HG02938 (cell line): ENCODE results near the gene IP6K3.

Experiments
- ATAC-seq: cut with Tn5 transposase; IDR thresholded peaks from one replicate; pipeline ENCODE4 v1.9.1; 2021; ENCODE audit warnings: mild to moderate bottlenecking, moderate library complexity; ENCODE audit not compliant: unreplicated experiment

IP6K3 gene

DNA sequence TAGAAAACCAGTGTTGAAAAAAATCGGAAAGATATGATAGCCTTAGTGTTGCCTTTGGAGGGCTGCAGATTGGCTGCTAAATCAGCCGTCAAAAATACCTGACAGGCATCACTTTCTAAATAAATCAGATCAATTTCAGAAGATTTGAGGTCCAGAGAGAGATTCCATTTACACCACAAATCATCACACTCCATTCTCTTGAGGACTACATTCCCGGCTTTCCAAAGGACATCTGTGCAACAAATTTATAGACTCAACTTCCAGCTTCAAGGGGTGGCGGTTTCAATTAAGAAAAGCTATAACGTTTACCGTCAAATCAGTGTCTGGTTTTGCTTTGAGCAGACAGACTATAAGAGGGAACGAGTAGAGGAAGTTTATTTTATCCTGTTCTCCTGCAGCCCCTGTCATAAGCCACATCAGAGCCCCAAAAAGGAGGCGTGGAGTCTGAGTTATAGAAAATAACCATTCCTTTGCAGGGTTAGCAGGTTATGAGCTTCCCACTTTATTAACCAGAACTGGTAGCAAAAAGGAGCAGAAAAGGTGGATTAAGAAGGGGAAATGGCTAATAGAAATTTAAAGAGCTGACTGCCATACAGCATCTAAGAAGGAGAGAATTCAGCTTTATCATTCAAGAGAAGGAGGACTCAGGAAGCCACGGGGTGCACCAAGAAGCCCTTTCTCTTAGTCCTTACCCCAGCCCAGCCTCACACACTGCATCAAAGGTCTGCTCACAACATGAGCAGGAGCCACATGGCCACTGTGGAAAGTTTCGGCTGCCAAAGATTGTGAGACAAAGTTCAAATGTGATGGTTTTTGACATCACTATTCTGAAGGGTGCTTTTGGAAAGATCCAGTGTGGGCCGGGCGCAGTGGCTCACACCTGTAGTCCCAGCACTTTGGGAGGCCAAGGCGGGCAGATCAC, 22.3 kb downstream of the IP6K3 start:
- no peak for ATAC-seq

DNA sequence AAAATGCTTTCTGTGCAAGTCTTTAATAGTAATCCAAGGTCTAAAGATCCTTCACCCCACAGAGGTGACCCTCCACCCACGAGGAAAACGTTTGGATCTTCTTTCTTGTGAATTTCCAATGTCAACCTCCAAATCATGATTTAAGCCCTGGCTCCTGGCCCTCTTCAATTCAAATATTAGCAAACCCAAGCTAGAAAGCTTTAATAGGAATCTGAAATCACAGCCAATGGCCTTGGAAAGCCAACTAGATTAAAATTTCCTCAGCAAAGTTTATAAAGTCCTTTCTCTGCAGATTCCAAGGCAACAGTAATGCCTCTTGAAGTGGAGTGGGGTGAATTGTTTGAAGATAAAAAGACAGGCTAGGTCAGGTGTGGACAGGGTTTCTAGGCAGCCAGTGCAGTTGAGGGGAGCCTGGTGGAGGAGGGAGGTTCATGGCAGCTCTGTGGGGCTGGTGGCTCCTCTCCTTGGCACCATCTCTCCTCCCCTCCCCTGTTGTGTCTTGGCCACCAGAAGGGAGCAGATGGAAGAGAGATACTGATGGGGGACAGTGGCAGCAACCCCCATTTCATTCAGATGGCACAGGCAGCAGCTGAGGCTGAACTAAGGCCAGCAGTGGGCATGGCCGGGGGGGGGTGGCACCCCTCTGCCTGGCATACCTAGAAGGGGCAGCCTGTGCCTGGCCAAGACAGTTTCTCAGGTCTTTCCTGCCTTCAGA, 23.2 kb downstream of the IP6K3 start:
- no peak for ATAC-seq

DNA sequence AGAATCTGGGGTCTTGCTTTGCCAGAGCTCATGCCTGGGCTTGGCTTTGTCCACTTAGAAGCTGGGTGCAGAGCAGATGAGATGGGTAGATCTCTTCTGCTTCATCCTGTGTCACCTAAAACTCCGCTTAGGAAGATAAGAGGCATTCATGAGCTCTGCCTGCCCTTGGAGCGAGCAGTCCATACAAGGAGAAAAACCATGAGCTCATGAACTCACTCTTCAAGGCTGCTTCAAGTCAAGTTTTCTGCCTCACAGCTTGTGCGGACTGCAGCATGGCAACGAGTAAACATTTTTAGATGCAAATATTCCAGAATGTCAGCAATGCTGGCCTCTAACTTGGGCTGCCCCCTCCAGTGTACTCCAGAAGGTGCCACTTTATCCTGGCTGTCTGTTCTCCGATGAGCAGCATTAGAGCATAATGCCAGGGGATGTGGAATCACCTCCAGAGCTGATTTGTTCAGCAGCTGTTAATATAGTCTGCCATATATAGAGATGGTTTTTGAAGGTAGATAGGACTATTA, 24.5 kb downstream of the IP6K3 start:
- no peak for ATAC-seq

DNA sequence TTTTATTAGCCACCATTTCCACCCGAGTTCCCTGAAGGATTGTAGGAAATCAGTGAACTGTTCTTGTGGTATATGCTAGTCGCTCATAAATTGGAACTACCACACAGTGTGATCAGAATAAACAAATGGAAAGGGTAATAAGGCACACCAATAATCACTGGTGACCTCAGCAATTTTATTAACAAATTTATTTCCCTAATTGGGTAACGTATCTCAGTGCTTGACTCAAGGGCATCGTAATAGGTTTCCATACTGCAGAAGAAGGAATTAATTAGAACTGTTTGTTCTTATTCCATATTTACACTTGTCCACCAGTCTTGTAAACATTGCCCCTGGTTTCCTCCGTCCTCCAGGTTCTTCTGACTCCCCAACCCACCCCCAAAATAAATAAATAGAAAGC, 25.2 kb downstream of the IP6K3 start:
- no peak for ATAC-seq

DNA sequence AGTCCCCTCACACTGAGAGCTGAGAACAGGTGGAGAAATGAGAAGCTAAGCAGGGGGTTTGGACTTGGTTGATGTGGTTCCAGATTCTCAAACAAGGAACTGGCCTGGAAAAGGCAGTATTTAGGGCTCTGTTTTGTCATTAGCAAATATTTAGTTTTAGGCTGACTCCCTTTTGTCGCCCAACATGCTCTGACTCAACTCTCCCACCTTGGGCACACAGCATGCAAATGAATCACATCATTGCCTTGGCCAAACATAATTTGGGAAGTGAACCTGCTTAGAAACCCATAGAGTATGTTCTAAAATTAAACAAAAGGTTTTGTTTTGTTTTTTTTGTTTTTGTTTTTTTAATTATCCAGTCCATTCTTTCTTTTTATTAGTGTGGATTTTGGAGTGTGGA, 25.7 kb downstream of the IP6K3 start:
- no peak for ATAC-seq

DNA sequence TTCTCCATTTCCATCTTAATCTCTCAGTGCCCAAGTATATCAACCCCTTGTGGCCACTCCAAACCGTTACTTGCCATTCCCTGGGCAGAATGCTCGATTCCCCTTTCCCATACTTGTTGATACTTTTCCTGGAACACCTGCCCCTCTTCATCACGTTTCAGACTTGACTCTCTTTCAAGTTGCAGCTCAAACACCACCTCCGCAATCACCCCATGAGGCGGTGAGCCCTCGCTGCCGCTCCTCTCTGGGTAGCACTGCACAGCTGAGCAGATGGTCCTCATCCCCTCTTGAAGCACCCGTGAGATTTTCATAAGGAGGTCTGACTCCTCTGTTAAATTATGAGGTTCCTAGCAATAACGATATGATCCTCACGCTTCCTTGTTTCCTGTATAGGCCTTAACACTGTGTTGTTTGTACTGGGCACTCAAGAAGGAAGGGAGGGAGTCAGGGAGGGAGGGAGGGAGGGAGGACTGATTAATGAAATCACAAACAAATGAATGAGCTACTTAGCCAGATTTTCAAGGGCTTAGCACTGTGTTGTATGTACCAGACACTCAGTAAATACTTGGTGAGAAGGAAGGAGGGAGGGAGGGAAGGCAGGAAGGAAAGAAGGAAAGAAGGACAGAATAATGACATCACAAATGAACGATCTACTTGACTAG, 27.2 kb downstream of the IP6K3 start:
- no peak for ATAC-seq

DNA sequence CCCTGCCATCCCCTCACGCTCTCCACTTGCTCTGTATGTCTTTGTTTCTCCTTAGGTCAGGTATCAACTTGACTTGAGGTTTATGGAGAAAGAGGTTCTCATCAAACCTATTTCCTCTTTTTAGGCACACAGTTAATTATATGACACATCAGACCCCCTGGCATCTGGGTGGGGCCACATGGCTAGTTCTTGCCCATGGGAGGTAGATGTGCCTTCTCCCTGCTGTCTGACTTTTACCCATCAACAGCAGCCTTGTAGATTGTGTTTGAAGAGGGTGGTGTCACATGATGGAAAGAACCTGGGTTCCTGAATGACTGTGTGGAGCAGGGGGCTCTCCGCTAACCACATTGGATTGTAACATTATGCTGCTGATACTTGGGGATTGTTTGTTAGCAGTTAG, 28.0 kb downstream of the IP6K3 start:
- ATAC-seq, result no peak

DNA sequence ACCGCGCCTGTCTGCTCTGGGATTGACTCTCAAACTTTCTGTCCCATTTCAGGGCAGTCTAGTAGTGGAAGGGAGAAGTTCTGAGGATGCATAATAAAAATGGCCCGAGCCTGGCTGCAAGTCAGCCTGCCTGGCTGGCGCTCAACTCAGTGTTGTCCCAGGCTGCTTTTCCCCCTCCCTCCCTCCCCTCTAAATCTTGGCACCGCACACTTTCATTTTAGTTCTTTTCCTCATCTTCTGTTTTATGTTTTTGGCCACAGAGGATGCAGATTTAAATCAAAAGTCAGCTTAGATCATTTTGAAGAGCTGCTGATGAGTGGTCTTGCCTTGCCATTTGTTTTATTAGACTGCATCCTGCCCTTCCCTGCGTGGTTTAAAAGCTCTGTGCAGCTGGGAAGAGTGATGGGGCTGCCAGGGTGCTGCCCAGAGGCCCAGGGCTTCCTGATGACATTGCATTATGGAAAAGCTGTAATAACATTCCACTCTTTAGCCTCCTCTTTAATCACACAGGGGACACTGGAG, 28.7 kb downstream of the IP6K3 start:
- ATAC-seq, result no peak

DNA sequence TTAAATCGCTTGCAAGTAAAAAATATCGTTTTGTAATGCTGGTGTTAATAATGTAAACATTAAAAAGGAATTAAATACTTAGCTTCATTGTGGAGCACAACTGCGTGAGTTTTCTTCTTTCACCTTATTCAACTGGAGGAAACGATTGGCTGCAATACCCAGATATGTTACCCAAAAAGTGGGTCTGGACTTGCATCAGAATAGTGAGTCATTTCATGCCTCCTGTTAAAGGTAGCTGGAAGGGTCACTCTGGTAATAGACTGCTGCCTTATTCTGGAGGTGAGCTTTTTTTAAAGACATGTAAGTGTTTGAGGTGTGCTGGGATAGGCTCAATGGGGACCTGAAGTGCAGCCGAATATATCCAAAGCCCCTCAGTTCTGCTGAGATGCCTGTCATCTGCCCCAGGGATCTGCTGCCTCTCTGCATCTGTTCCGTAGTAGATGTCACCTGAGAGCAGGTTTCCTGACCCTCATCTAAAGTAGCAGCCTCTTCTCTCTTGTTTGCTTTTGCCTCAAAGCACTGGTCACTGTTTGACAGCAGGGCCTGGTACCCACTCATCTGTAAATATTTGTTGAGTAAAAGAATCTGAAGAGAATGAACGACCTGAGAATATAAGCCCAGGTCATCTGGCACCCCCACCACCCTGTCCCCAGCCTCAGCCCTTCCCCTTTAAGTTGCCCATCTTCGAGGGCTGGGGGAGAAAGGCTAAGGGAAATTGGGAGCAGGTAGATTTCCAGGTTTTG, 29.6 kb downstream of the IP6K3 start:
- ATAC-seq, result no peak

DNA sequence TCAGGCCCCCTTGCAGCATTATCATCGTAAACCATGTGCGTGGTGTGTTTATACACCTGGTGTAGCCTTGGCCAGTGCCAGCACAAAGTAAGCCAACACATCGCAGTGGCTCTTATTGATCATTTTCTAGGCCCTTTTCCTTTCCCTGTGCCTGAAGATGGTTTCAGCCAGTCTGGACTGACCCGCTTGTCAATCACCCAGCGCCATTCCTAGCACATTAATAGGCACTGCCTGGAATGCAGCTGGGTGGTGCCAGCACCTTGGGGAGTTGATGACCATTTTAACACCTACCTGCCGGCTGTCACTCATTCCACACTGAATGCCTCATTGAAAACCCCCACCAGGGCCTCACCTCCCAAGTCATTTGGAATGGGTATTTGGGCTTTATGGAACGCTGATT, 30.3 kb downstream of the IP6K3 start:
- no peak for ATAC-seq

DNA sequence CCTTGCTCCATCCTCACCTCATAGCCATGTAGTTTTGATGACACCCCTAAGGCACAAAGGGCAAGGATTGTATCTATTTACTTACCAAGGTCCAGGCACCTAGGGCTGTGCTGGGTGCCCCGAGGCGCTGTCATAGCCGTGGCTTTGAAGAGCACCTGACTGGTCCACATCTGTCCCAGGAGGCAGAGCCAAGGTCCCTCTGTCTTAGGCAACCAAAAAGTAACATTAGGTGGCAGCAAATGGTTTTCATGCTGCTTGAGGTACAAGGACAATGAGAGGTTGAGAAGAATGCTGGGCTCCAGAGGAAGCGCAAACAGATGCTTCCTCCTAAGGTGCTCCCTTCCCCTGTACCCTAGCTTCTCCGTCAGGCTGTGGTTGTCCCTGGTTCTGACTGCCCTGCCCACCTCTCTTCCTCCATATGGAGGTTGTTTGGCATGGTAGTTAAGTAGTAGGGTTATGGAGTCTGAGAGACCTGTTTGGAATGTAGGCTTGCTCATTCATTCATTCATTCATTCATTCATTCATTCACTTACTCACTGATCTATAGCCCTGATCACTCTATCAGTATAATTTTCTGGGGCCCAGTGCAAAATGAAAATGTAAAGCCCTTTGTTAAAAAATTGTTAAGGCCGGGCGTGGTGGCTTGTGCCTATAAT, 32.2 kb downstream of the IP6K3 start:
- no peak for ATAC-seq

DNA sequence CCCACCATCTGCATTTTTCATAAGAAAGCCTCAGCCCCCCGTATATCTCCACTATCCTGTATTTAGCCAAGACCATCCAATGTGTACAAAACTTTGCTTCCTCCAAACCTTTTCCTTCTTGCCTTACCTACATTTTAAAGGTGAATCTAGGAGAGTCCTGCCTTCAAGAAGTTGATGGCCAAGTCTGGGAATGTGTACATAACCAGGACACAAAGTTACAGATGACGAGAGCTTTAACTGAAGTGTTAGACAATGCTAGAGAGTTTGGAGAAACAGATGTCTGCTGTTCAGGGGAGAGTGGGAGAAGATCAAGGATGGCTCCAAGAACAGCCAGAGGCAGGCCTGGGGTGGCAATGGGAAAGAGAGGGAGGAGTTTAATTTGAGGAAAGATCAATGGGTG, 32.9 kb downstream of the IP6K3 start:
- no peak for ATAC-seq

DNA sequence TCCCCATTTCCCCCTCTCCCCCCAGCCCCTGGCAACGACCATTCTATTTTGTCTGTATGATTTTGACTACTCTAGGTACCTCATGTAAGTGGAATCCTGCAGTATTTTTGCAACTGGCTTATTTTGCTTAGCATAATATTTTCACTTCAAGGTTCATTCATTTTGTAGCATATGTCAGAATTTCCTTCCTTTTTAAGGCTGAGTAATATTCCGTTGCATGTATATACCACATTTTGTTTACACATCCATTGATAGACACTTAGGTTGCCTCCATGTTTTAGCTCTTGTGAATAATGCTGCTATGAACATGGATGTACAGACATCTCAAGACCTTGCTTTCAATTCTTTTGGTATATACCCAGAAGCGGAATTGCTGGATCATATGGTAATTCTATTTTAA, 33.8 kb downstream of the IP6K3 start:
- ATAC-seq, result no peak

DNA sequence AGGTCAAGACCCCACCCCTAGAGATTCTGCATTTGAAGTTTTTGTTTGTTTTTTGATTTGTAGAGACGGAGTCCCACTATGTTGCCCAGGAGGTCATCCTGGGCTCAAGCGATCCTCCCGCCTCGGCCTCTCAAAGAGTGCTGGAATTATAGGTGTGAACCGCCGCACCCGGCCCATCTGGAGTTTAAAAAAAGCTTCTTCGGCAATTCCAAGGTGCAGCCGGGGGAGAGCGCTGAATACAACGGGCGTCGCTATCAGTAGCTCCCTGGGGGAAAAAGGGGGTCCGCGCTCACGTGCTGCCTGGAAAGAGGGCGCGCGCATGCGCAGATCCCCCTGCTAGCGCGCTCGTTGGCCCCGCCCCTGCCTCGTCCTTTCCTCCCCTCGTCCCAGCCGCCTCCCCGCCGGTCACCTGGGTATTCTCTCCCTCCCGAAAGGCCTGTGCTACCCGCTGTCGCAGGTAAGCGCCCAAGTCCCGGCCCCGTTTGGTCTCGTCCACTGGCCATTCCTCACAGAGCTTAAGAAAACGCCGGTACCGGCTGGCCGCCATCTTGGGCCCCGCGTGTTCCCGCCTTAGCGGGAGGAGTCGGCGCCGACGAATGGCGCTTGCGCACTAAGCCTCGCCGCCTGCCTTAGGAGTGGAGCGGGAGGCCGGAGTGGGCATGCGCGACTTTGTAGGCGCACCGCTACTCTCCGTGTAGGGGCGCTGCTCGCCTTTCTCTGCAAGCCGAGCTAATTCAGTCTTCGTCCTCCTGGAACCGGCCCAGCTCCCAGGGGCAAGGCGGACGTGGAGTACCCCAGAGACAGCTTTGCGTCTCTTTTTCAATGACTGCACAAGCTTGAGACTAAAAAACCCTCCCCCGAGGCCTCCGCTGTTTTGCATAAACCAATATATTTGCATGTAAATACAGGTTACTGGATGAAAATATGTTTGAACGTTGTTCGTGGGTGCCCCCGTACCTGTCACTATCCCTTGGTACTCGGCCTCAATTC, 35.3 kb downstream of the IP6K3 start, which contains the start of gene UQCC2:
Gene UQCC2 (minus strand): TSS at position 561 of the 990 bp plus-strand sequence. CDS start 14 bp downstream, at position 547.
- ATAC-seq, result peak; percentile 84

DNA sequence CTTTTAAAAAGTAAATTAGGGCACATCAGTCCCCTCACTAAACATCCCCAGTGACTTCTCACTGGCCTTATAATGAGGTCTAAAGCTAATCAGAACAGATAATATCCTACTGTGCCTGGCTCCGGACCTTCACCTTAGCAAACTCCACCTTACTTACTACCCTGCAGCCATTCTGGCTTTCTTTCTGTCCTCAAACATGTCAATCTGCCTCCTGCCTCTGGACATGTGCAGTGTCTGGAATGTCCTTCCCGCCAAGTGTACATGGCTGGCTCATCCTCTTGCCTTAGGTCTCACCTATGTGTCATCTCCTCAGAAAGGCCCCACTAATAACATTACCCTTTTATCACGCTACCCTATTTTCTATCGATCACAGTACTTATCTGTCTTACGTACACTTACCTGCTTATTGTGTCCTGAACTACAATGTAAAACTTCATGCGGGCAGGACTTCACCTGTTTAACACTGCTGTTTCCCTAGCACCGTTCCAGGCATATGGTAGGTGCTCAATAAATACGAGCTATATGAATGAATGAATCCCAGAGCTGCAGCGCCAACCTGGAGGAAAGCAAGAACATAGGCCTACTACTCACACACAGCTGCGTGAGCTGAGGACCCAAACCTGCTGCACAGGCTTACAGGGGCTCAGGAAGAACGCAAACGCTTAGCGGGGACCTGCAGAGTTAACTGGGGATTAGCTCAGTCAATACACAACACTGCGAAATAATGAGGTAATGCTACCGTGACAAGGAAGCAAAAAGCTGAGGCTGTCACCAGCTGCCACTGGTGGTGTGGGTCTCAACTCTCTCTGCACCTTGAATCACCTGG, 36.2 kb downstream of the IP6K3 start:
- ATAC-seq, result no peak

DNA sequence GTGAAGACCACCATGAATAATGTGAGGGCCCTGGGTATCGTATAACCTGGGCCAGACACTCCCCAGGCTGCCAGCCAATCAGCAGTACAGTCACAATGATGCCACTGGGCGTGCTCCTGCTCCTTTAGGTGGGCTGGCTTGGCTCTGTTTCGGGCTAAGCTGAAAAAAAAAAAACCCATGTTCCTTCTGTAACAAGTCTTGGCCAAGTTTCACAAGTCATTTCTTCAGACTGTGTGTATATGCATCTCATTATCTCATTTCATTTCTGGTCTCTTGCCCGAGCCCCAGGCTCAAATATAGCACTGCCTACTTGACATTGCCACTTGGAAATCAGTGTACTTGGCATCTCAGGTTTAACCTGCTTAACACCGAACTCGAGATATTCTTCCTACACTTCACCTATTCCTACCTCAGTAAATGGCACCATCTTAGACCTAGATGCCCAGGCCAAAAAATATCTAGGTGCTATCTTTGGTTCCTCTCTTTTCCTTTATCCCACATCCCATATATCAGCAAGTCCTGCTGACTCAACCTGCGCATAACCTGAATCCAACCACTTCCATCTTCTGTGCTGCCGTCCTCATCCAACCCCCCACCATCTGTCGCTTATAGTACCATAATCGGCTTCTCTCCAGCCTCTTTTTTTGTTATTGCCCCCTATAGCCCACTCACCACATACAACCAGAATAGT, 37.0 kb downstream of the IP6K3 start:
- ATAC-seq, result no peak

DNA sequence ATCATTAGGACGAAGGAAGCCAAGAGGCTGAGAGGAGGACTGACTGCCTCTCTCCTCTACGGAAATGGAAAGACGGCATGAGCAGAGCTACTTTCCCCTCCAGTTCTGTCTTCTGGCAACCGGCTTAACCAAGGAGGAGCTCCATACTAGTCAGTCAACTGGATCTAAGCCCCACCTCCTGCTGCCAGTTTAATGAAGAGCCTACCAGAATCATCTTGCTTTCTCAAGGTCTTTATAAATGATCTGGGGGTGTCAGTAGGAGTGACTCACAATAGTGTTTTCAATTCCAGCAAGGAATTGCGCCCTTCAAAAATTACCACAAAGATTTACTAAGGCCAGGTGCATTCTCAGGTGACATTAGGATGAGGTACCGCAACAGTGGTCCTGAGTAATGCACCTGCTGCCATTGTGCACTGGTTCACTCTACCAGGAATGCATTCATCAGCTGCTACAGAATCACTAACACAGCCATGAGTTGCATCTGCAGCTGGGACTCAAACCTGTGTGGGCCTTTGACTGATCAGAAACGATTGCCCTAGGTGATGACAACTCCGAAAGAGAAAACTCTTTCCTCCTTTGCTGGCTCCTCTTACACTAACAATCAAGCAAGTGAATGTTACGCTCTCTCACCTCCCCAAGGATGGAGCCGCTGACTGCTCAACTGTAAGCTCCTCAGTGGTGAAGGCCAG, 38.0 kb downstream of the IP6K3 start:
- no peak for ATAC-seq
